Activated CD4-positive, alpha-beta memory T cell treated with anti-CD3 and anti-CD28 coated beads for 36 hours (primary cell): ENCODE data around the gene MRPS5. TPM values are rescaled to one million over a fixed set of nuclear protein-coding genes. Genes with fewer than 3 reads are reported as not detected.
A peak's percentile ranks its signal among the peaks of the same experiment; 100 is the strongest.
"Not testable (repeated sequence)": the region's sequence is repeated elsewhere in the genome, so short reads cannot be mapped to it uniquely, and the experiment has no call there.

Experiments used
- CTCF ChIA-PET: fragments of 350-600 bp; sonication (Branson Sonifier 250); formaldehyde crosslinking; loops from one replicate; lab custom pipeline; 2021; ENCODE audit warnings: antibody characterized with exemption, inconsistent platforms; lab: Charles Lee
- POLR2A ChIA-PET: fragments of 350-600 bp; sonication (Branson Sonifier 250); formaldehyde crosslinking; loops from one replicate; lab custom pipeline; 2021; ENCODE audit warnings: antibody characterized with exemption; lab: Charles Lee
- DNase-seq: peaks from one replicate; pipeline ENCODE4 v3.0.0-alpha.2; 2020
- H3K27ac Mint-ChIP-seq: one replicate; pipeline ENCODE4 v1.8.0; 2021; ENCODE audit warnings: mixed read lengths
- H3K27me3 Mint-ChIP-seq: one replicate; pipeline ENCODE4 v1.8.0; 2021; ENCODE audit warnings: mixed read lengths
- H3K36me3 Mint-ChIP-seq: one replicate; pipeline ENCODE4 v1.8.0; 2021; ENCODE audit warnings: mixed read lengths
- H3K4me1 Mint-ChIP-seq: one replicate; pipeline ENCODE4 v1.8.0; 2021; ENCODE audit warnings: low read depth, mixed read lengths
- H3K4me3 Mint-ChIP-seq: one replicate; pipeline ENCODE4 v1.8.0; 2021; ENCODE audit warnings: mild to moderate bottlenecking, mixed read lengths
- H3K9me3 Mint-ChIP-seq: one replicate; pipeline ENCODE4 v1.8.0; 2021; ENCODE audit warnings: mixed read lengths
- intact Hi-C: fragments of 100-400 bp; cut with micrococcal nuclease; formaldehyde crosslinking; loops from one replicate; pipeline ENCODE4 v1.15.1; 2023
- total RNA-seq, 2 experiments: library from RNA; stranded (reverse); gene quantifications; one replicate each; pipeline ENCODE4 v1.2.3, GENCODE V29; 2021

MRPS5 gene
- total RNA-seq, 2 experiments from 2014 or later, result 79.3 to 82.3 TPM

DNA sequence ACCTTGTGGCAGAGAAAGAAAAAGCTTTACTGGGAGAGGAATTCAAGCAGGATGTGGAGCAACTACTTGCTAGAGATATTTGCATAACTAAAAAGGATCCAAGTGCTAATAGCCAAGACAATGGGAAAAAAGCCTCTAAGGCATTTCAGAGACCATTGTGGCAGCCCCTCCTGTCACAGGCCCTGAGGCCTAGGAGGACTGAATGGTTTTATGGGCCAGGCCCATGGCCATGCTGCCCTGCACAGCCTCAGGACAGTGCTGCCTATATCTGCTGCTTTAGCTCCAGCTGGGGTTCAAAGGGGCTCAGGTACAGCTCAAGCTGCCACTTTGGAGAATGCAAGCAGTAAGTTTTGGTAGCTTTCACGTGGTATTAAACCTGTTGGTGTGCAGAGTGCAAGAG lies 17.1 kb upstream of the MRPS5 start:
- ChIA-PET POLR2A (no interaction called here), CTCF (no interaction called here)
- Mint-ChIP-seq H3K27ac (no peak overlapping the region), H3K4me3 (no peak overlapping the region), H3K9me3 (peaks cover 70% of the 10 kb centered on the region), H3K27me3 (no peaks in the 10 kb centered on the region), H3K36me3 (peaks cover 26% of the 10 kb centered on the region), H3K4me1 (no peaks in the 10 kb centered on the region)
- intact Hi-C loops, result no loop called here
- DNase-seq, result no peak

DNA sequence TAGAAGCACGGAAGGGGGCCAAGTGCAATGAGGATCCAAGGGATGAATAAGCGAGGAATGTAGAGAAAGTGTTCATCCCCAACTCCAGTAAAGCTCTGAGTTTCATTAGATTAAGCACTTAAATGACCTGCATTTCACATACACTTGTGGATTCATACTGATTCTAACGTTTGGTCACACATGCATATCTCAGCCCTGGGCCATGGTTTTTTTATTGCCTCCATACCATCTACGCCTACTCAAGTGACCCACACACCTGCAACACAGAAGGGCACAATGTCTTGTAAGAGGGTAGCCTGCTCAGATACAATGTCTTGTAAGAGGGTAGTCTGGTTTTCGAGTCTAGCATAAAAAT lies 566 bp upstream of the MRPS5 start:
- intact Hi-C loops, result loop anchor here (1.0 kb wide), 4 partner anchors 37 to 85 kb away; partner anchors contain the start of genes ZNF2, ZNF514 and ZNF892
- no peak for DNase-seq
- peak overlapping the region; percentile 63 for H3K27ac Mint-ChIP-seq
- no peaks in the 10 kb centered on the region for H3K27me3 Mint-ChIP-seq
- POLR2A ChIA-PET, result interaction anchor here (0.8 to 3.2 kb wide), 5 partner anchors 12 to 45 kb away, joined by 3 to 18 read pairs (median 3); partner anchors contain the start of gene ZNF2
- H3K4me1 Mint-ChIP-seq, result peaks cover 42% of the 10 kb centered on the region
- CTCF ChIA-PET, result interaction anchor here (0.7 to 5.8 kb wide), 8 partner anchors 11 to 281 kb away, joined by 3 to 54 read pairs (median 6); partner anchors contain the start of genes MAL, ZNF2 and ZNF514
- H3K36me3 Mint-ChIP-seq, result peaks cover 6% of the 10 kb centered on the region
- no peaks in the 10 kb centered on the region for H3K9me3 Mint-ChIP-seq
- H3K4me3 Mint-ChIP-seq, result peak overlapping the region; percentile 90

DNA sequence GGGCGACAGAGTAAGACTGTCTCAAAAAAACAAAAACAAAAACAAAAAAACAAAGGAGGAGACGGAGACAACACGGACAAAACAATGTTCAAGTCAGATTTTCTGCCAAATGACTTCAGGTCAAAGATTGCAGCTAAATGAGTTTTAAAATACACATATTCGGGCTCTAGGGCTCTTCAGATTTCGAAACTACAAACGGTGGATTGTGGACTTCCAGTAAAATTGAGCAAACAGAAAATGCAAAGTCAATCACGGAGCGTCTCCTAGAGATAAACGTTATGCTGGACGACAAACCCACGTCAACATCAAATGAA lies 558 bp downstream of the MRPS5 start:
- H3K36me3 Mint-ChIP-seq, result peaks cover 9% of the 10 kb centered on the region
- intact Hi-C loops, result no loop called here
- H3K9me3 Mint-ChIP-seq, result no peaks in the 10 kb centered on the region
- POLR2A ChIA-PET, result interaction anchor here (0.8 to 3.2 kb wide), 5 partner anchors 38 to 46 kb away, joined by 3 to 18 read pairs (median 4); partner anchors contain the start of genes ZNF2 and ZNF514
- H3K27me3 Mint-ChIP-seq, result no peaks in the 10 kb centered on the region
- DNase-seq, result no peak
- H3K4me3 Mint-ChIP-seq, result peak overlapping the region; percentile 90
- CTCF ChIA-PET, result interaction anchor here (0.7 to 5.8 kb wide), 7 partner anchors 10 to 97 kb away, joined by 3 to 54 read pairs (median 5); partner anchors contain the start of genes MAL and ZNF514
- peak overlapping the region; percentile 91 for H3K27ac Mint-ChIP-seq
- H3K4me1 Mint-ChIP-seq, result peaks cover 43% of the 10 kb centered on the region

DNA sequence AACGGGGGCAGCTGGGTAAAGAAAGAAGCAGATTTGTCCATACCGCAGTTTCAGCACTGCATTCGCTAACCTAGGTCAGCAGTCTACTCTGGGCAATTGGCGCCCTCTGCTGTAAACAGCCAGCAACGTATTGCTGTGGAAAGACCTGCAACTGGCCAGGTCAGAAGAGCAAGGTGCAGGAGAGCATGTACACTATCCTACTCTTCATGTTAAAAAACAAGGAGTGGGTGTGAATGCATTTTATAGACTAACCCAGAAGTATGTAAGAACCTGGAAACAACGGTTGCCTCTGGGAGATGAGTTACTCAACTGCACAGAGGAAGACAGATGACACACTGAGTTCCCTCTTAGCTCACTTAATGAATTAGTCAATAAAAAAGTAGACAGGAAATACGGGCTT lies 6.2 kb downstream of the MRPS5 start:
- peaks cover 41% of the 10 kb centered on the region for H3K4me1 Mint-ChIP-seq
- H3K27ac Mint-ChIP-seq, result peak overlapping the region; percentile 38
- peaks cover 25% of the 10 kb centered on the region for H3K36me3 Mint-ChIP-seq
- no peaks in the 10 kb centered on the region for H3K9me3 Mint-ChIP-seq
- ChIA-PET CTCF (interaction anchor here (0.6 to 5.2 kb wide), 22 partner anchors 8 to 130 kb away, joined by 3 to 143 read pairs (median 4); partner anchors contain the start of gene MAL), POLR2A (interaction anchor here (0.8 to 1.1 kb wide), 3 partner anchors 50 to 92 kb away, joined by 3 to 8 read pairs (median 6); no protein-coding TSS in a partner anchor)
- DNase-seq, result peak; percentile 83
- intact Hi-C loops, result loop anchor here (1.0 to 2.0 kb wide), 3 partner anchors 35 to 93 kb away; no protein-coding TSS in a partner anchor
- no peaks in the 10 kb centered on the region for H3K27me3 Mint-ChIP-seq
- H3K4me3 Mint-ChIP-seq, result no peak overlapping the region

DNA sequence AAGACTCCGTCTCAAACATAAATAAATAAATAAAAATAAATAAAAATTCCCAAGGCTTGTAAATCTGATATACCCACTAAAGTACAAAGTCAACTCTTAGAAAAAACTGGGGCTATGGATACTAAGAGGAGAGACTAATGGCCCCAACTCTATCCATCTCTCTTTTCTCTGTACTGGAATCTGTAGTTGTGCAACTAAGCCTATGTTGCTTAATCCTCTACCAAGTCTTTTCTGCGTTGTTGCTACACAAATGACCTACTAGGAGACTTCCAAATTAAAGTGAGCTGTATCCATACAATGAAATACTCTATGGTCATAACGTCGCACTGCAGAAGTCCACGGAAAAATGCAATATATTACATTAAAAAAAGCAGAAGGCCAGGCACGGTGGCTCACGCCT lies 8.1 kb downstream of the MRPS5 start:
- ChIA-PET CTCF (interaction anchor here (4.8 kb wide), 1 partner anchor 90 kb away, joined by 143 read pairs; the partner anchor contains the start of gene MAL), POLR2A (no interaction called here)
- Mint-ChIP-seq H3K27me3 (no peaks in the 10 kb centered on the region), H3K27ac (no peak overlapping the region), H3K36me3 (peaks cover 38% of the 10 kb centered on the region), H3K4me1 (peaks cover 21% of the 10 kb centered on the region), H3K9me3 (no peaks in the 10 kb centered on the region), H3K4me3 (no peak overlapping the region)
- intact Hi-C loops, result no loop called here
- no peak for DNase-seq

DNA sequence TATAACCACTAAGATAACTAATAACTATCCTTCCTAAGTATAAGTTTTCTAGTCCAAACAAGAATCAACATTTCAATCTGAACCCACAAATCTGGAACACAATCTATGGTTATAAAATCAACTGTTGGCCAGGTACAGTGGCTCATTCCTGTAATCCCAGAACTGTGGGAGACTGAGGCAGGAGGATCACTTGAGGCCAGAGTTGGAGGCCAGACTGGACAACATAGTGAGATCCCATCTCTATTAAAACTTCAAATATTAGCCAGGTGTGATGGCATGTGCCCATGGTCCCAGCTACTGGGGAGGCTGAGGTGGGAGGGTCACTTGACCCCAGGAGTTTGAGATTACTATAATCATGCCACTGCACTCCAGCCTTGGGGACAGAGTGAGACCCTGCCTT lies 11.2 kb downstream of the MRPS5 start:
- POLR2A ChIA-PET, result no interaction called here
- CTCF ChIA-PET, result no interaction called here
- Mint-ChIP-seq H3K9me3 (no peaks in the 10 kb centered on the region), H3K4me3 (no peak overlapping the region), H3K27ac (no peak overlapping the region), H3K27me3 (no peaks in the 10 kb centered on the region), H3K36me3 (peaks cover 55% of the 10 kb centered on the region), H3K4me1 (peaks cover 5% of the 10 kb centered on the region)
- no peak for DNase-seq
- intact Hi-C loops, result no loop called here

DNA sequence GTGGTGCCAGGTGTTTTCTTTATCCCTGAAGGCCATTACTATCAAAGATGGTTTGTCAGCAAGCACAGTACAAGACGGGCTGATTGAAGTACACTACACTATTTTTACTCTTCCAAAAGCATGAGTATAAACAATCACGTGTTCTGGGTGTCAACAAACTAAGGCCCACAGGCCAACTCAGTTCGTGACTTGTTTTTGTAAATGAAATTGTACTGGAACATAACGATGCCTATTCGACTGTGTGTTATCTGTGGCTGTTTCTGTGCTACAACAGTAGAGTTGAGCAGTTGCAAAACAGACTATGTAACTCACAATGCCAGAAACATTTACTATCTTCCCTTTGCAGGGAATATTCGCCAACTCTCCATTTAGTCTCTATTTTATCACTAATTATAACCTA lies 12.3 kb downstream of the MRPS5 start:
- ChIA-PET CTCF (no interaction called here), POLR2A (no interaction called here)
- H3K27me3 Mint-ChIP-seq, result no peaks in the 10 kb centered on the region
- intact Hi-C loops, result no loop called here
- H3K36me3 Mint-ChIP-seq, result peaks cover 55% of the 10 kb centered on the region
- H3K4me3 Mint-ChIP-seq, result no peak overlapping the region
- no peak overlapping the region for H3K27ac Mint-ChIP-seq
- DNase-seq, result no peak
- H3K4me1 Mint-ChIP-seq, result no peaks in the 10 kb centered on the region
- no peaks in the 10 kb centered on the region for H3K9me3 Mint-ChIP-seq

DNA sequence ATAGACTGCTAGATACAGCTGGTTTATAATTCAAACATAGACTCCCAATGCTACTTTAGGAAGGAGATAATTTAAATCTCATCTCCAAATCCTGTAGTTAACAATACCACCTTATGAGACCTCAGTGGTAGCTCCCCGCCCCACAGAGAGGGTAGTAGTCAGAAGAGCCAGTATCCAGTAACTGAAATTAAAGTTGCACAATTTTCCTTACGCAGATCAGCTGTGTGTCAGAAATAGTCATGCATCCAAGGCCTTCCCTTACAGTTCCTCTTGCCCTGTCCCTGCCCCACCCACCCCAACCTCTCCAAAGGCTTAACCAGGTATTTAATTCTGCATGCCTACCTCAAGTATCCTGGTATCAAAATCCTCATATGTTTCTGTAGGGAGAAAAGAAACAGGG lies 15.5 kb downstream of the MRPS5 start:
- H3K4me3 Mint-ChIP-seq, result no peak overlapping the region
- ChIA-PET CTCF (interaction anchor here (1.0 to 1.3 kb wide), 3 partner anchors 9 to 83 kb away, joined by 3 to 10 read pairs (median 5); no protein-coding TSS in a partner anchor), POLR2A (no interaction called here)
- no peak overlapping the region for H3K27ac Mint-ChIP-seq
- no peaks in the 10 kb centered on the region for H3K9me3 Mint-ChIP-seq
- no peaks in the 10 kb centered on the region for H3K27me3 Mint-ChIP-seq
- peaks cover 65% of the 10 kb centered on the region for H3K36me3 Mint-ChIP-seq
- no peak for DNase-seq
- intact Hi-C loops, result no loop called here
- no peaks in the 10 kb centered on the region for H3K4me1 Mint-ChIP-seq

DNA sequence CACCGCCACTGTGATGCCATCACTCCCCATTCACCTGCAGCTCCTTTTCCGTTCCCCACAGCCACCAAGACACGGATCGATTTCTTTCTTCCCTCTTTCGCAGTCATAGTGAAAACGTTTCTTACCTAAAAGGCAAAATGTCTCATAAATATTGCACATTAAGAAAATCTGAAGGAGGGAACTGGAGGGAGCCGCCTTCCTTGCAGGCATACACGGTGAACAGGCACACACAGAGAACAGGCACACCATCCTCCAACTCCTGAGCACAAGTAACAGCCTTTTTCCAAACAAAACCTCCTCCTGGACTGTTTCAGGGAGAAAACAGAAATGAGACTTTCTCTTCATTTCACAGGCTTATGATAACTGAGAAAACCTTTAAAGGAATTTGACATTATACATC lies 17.0 kb downstream of the MRPS5 start:
- peaks cover 68% of the 10 kb centered on the region for H3K36me3 Mint-ChIP-seq
- CTCF ChIA-PET, result no interaction called here
- H3K4me1 Mint-ChIP-seq, result no peaks in the 10 kb centered on the region
- POLR2A ChIA-PET, result no interaction called here
- DNase-seq, result no peak
- H3K4me3 Mint-ChIP-seq, result no peak overlapping the region
- H3K27ac Mint-ChIP-seq, result no peak overlapping the region
- no peaks in the 10 kb centered on the region for H3K27me3 Mint-ChIP-seq
- intact Hi-C loops, result no loop called here
- no peaks in the 10 kb centered on the region for H3K9me3 Mint-ChIP-seq

DNA sequence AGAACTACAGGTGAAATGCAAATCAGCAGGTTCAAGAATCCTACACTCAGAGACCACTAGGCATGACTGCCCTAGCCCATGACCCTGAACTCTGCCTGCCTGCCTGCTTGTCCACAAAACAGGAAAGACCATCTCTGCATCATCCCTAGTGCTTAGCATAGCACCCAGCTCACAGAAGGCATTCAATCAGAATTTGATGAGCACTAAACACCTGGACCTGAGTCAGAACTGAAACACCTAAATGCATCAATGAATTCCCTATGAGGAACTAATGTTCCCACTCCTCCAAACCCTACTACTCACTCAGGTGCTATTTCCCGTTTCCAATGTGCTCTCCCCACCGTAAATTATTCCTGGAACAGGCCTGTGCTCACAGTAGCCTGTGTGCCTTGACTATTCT lies 21.7 kb downstream of the MRPS5 start:
- Mint-ChIP-seq H3K36me3 (peaks cover 76% of the 10 kb centered on the region), H3K4me1 (peaks cover 19% of the 10 kb centered on the region), H3K27ac (no peak overlapping the region), H3K9me3 (peaks cover 4% of the 10 kb centered on the region), H3K27me3 (no peaks in the 10 kb centered on the region), H3K4me3 (no peak overlapping the region)
- POLR2A ChIA-PET, result no interaction called here
- CTCF ChIA-PET, result interaction anchor here (1.0 kb wide), 1 partner anchor 78 kb away, joined by 3 read pairs; no protein-coding TSS in a partner anchor
- intact Hi-C loops, result no loop called here
- DNase-seq, result no peak

DNA sequence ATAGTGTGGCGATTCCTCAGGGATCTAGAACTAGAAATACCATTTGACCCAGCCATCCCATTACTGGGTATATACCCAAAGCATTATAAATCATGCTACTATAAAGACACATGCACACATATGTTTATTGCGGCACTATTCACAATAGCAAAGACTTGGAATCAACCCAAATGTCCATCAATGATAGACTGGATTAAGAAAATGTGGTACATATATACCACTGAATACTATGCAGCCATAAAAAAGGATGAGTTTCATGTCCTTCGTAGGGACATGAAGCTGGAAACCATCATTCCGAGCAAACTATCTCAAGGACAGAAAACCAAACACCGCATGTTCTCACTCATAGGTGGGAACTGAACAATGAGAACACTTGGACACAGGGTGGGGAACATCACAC lies 23.3 kb downstream of the MRPS5 start:
- H3K27me3 Mint-ChIP-seq, H3K4me3 Mint-ChIP-seq, DNase-seq, POLR2A ChIA-PET, H3K9me3 Mint-ChIP-seq, CTCF ChIA-PET, intact Hi-C loops, H3K27ac Mint-ChIP-seq: not testable (repeated sequence)
- H3K4me1 Mint-ChIP-seq, result peaks cover 22% of the 10 kb centered on the region
- peaks cover 74% of the 10 kb centered on the region for H3K36me3 Mint-ChIP-seq

DNA sequence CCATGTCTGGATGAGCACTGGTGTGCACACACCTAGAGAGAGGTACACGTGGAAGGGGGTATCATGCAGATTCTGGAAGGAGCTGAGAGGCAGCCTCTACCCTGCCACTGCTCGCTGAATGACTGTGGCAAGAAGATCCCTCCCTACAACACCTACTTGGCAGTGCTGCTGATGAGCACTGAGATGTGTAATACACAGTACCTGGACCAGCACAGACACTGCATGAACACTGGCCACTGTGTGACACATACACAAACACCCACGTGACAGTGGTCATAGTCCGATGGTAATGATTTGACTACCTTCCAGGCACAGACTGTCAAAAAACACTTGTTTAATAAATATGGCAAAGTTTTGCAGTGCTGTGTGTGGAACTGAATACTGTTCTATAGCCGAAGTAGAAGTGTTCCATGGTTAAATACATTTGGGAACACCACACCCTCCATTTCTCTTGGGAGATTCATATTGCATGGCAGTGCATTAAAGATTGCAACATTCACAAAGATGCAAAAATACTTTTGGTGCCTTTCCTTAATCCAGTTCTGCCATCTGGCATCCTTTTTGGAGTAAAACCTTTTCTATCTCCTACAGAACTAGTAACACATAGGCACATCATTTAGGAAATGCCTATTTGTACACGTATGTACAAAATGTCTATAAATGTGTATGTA lies 29.6 kb downstream of the MRPS5 start:
- ChIA-PET CTCF (interaction anchor here (1.3 kb wide), 1 partner anchor 16 kb away, joined by 3 read pairs; no protein-coding TSS in a partner anchor), POLR2A (interaction anchor here (1.1 kb wide), 1 partner anchor 70 kb away, joined by 3 read pairs; no protein-coding TSS in a partner anchor)
- H3K9me3 Mint-ChIP-seq, result no peaks in the 10 kb centered on the region
- no peak overlapping the region for H3K4me3 Mint-ChIP-seq
- intact Hi-C loops, result no loop called here
- no peaks in the 10 kb centered on the region for H3K27me3 Mint-ChIP-seq
- peaks cover 19% of the 10 kb centered on the region for H3K4me1 Mint-ChIP-seq
- no peak for DNase-seq
- H3K36me3 Mint-ChIP-seq, result peaks cover 51% of the 10 kb centered on the region
- no peak overlapping the region for H3K27ac Mint-ChIP-seq
